ENCODE measurements around the gene ARL10.

Gene ARL10

DNA sequence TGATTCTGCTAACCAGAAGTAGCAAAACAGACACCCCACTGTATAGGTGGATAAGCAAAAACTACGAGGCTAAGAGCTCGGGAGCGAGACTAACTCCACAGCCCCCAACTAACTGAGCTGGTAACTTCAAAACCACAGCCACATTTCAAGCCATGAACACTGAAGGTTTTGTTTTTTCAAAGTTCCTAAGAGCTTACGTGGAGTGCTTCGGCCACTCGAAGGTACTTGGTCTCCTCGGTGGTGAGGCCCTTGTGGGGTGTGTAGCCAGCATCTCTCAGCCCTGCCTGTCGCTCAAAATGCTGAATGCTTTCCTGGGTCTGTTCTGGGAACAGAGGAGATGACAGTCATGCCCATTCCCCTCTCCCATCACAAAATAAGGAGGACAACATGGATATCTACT, 14.9 kb upstream of the ARL10 start:
- Histone ChIP-seq H3K27ac (no peak overlapping the region), H3K27me3 (replicated peaks) (no peaks in the 10 kb centered on the region), H3K36me3 (replicated peaks) (peaks cover 64% of the 10 kb centered on the region), H3K4me3 (ENCODE audit: low read depth, low read length) (no peak overlapping the region)
- TF ChIP-seq, protein P1, sequence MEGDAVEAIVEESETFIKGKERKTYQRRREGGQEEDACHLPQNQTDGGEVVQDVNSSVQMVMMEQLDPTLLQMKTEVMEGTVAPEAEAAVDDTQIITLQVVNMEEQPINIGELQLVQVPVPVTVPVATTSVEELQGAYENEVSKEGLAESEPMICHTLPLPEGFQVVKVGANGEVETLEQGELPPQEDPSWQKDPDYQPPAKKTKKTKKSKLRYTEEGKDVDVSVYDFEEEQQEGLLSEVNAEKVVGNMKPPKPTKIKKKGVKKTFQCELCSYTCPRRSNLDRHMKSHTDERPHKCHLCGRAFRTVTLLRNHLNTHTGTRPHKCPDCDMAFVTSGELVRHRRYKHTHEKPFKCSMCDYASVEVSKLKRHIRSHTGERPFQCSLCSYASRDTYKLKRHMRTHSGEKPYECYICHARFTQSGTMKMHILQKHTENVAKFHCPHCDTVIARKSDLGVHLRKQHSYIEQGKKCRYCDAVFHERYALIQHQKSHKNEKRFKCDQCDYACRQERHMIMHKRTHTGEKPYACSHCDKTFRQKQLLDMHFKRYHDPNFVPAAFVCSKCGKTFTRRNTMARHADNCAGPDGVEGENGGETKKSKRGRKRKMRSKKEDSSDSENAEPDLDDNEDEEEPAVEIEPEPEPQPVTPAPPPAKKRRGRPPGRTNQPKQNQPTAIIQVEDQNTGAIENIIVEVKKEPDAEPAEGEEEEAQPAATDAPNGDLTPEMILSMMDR (IDR thresholded peaks at IDR 0.05; ENCODE audit: low read depth, low read length, missing control alignments): no peak
- in situ Hi-C loops (cut with HindIII; ENCODE audit: low pct_ligation_motif_present, low sequenced_read_pairs): no loop called here
- DNase-seq: no peak

DNA sequence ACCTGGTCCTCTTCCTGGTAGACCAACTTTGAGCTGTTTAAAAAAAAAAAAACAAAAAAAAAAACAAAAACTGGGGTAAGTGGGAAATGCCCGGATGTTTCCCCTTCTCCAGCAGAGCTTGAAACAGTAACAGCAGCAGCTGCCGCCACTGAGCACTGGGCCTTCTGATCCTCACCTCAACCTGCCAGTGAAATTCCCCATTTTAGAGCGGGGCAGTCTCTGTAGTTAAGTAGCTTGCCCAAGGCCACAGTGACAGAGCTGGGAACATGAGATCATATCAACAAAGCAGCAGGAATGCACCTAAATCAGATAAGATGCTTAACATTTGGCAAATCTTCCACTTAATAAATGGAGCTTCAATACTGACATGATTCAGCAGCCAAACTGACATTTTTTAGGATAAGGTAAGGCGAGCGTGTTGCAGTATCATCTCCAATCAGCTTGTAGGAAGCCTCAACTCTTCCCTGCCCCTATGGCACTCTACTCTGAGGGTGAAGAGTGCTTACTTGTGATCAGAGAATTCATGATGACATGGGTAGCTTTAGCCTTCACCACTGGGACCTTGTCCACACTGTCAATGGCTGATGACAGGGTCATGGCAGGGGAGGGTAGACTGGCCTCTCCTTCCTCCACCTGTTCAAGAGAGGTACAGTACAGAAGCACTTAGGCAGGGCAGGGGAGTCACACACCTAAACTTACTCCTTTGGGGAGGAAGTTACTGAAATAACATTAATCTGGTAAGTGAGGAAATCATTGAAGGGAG, 13.0 kb upstream of the ARL10 start:
- in situ Hi-C loops (cut with HindIII; ENCODE audit: low pct_ligation_motif_present, low sequenced_read_pairs): no loop called here
- Histone ChIP-seq H3K27ac (no peak overlapping the region), H3K36me3 (replicated peaks) (peaks cover 56% of the 10 kb centered on the region), H3K4me3 (ENCODE audit: low read depth, low read length) (no peak overlapping the region), H3K27me3 (replicated peaks) (no peaks in the 10 kb centered on the region)
- DNase-seq: no peak
- TF ChIP-seq, protein P1 (IDR thresholded peaks at IDR 0.05; ENCODE audit: low read depth, low read length, missing control alignments): no peak

DNA sequence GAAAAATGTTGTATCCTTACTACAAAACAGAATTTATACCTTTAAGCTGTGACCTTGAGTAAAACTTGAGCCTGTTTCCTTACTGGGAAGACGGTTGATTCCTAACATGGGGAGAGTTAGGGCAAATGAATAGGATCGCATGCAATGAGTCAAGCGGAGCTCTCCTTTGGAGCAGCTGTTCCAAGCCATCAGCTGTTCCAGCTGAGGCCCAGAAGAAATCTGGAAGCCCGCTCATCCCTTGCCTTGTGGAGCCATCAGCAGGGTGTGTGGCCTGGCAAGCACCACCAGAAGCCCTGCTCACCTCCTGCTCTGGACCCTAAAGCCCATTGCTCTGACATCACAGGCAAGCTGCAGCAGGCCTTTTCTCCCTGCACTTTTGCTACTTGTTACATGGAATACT, 11.8 kb upstream of the ARL10 start:
- no peak for DNase-seq
- H3K4me3 ChIP-seq (ENCODE audit: low read depth, low read length): no peak overlapping the region
- H3K36me3 ChIP-seq (replicated peaks): peaks cover 48% of the 10 kb centered on the region
- in situ Hi-C loops (cut with HindIII; ENCODE audit: low pct_ligation_motif_present, low sequenced_read_pairs): no loop called here
- no peaks in the 10 kb centered on the region for H3K27me3 ChIP-seq (replicated peaks)
- no peak overlapping the region for H3K27ac ChIP-seq
- TF ChIP-seq, protein P1 (IDR thresholded peaks at IDR 0.05; ENCODE audit: low read depth, low read length, missing control alignments): no peak

DNA sequence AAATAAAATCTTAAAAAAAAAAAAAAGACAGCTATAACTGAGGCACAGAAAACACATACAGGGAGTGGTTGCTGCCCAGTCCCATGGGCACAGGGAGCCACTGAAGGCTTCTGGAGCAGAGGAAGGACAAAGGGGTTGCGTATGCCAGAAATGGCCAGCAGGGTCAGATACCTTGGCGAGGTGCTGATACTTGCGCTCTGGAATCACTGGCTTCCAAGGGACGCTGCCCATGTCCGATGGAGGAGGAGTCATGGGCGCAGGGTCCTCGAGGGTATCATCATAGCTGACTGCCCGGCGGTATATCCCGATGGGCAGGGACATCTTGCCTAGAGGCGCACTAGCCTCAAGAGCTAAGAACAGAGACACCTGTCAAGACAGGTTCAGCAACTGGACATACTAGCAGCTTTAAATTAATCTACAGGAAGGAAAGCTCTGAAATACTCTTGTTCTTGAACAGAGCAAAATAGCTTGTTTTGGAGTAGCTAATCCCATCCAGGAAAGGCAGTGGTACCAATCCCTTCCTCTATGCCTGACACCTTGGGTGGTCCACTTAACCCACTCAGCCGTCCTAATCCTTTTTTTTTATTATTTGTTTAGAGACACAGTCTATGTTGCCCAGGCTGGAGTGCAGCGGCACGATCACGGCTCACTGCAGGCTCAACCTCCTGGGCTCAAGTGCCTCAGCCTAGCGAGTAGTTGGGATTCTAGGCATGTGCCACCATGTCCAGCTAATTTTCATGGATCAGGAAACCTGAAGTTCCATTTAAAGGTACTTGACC, 9.7 kb upstream of the ARL10 start:
- no peak overlapping the region for H3K4me3 ChIP-seq (ENCODE audit: low read depth, low read length)
- H3K36me3 ChIP-seq (replicated peaks): peaks cover 33% of the 10 kb centered on the region
- no peaks in the 10 kb centered on the region for H3K27me3 ChIP-seq (replicated peaks)
- H3K27ac ChIP-seq: no peak overlapping the region
- no peak for DNase-seq
- in situ Hi-C loops (cut with HindIII; ENCODE audit: low pct_ligation_motif_present, low sequenced_read_pairs): no loop called here
- TF ChIP-seq, protein P1 (IDR thresholded peaks at IDR 0.05; ENCODE audit: low read depth, low read length, missing control alignments): peak; percentile 11

DNA sequence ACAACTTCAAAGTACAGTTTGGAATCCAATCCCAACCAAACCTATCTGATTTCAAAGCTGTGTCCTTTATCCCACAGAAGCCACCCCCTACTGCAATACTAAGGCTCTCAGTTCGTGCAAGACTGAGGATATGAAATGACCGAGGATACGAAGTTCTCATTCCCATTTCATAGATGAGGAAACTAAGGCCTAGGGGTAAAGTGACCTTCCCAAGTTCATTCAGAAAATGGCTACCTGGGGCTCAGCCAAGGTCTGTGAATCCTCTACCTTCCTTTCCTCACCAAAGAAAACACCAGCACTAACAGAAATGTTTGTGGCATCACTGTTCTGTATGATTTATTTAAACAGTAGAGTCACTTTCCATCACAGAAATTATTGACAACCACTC, 9.1 kb upstream of the ARL10 start:
- in situ Hi-C loops (cut with HindIII; ENCODE audit: low pct_ligation_motif_present, low sequenced_read_pairs): no loop called here
- Histone ChIP-seq H3K27ac (no peak overlapping the region), H3K27me3 (replicated peaks) (no peaks in the 10 kb centered on the region), H3K4me3 (ENCODE audit: low read depth, low read length) (no peak overlapping the region), H3K36me3 (replicated peaks) (peaks cover 30% of the 10 kb centered on the region)
- DNase-seq: no peak
- TF ChIP-seq, protein P1 (IDR thresholded peaks at IDR 0.05; ENCODE audit: low read depth, low read length, missing control alignments): no peak
